Activated T-cell treated with anti-CD3 and anti-CD28 coated beads, Interleukin-2, amount 50 U/mL, for 4 hours (primary cell): Measurements from ENCODE around the gene G3BP2. TPM values are rescaled to one million over a fixed set of nuclear protein-coding genes. Genes with fewer than 3 reads are reported as not detected.
"Not testable (repeated sequence)": the region's sequence is repeated elsewhere in the genome, so short reads cannot be mapped to it uniquely, and the experiment has no call there.

Experiments
- ATAC-seq, 2 donors: fragments of 200-7000 bp; cut with Tn5 transposase; one replicate each; pipeline ENCODE4 v1.10.0; 2021
- DNase-seq: peaks from one replicate; pipeline ENCODE4 v3.0.0-alpha.2; 2020
- H3K27me3 Mint-ChIP-seq: one replicate; pipeline ENCODE4 v1.8.0; 2021; ENCODE audit warnings: low read depth, mixed read lengths
- H3K36me3 Mint-ChIP-seq: one replicate; pipeline ENCODE4 v1.8.0; 2022; ENCODE audit warnings: mixed read lengths; ENCODE audit not compliant: insufficient read depth
- H3K4me1 Mint-ChIP-seq: one replicate; pipeline ENCODE4 v1.8.0; 2021; ENCODE audit warnings: low read depth, mixed read lengths
- H3K4me3 Mint-ChIP-seq: one replicate; pipeline ENCODE4 v1.8.0; 2021; ENCODE audit warnings: mild to moderate bottlenecking, moderate library complexity, mixed read lengths
- H3K9me3 Mint-ChIP-seq: one replicate; pipeline ENCODE4 v1.8.0; 2021; ENCODE audit warnings: mixed read lengths
- total RNA-seq, 3 donors: library from RNA; stranded (reverse); gene quantifications; one replicate each; pipeline ENCODE4 v1.2.1, GENCODE V29; 2021

G3BP2 gene
- total RNA-seq: 100 to 1,000 TPM; 177 to 196 (median 189) TPM

DNA sequence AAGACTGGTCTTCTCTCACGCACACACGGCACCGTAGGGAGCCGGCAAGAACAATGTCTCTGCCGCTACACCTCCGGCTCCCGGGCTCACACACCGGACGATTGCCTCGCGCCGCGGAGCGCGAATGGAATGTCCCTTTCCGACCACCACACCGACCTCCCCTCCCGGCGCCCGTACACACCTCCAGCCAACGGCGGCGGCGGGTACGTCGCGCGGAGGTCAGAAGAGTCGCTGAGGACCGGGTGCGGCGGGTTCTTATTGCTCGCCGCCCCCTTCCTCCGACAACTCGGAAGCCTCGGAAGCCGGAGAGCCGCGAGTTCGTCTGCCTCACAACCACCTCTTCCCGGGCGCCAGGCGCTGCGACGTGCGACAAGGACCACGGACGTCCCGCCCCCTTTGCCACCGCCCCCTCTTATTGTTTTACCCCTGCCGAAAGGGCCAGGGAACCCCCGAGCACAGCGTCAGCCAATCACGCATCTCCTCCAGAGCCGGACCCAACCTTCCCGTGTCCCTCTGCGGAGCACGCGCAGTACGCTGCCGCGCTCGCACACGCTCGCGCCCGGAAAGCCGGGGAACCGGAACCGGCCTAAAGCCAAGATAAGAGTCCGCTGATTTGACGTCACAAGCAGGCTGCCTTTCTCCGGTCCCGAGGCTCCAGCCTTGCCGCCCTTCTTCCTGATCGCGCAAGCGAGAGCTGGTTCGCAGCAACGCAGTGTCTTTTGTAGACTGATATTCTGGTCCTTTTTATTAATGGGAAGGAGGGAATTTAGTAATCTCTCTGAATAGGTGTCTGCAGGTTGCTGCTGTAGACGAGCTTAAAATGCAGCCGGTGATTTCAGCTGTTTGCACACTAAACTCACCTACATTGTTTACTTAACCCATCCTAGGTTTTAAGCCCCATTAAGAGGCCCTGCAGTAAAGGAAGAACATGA lies at the start of gene G3BP2:
Gene G3BP2 (minus strand): TSS at position 385 of the 932 bp plus-strand sequence. CDS start 11,386 bp downstream, outside the sequence.
- peaks cover 43% of the 10 kb centered on the region for H3K4me1 Mint-ChIP-seq
- peak within 1 kb of the TSS; percentile 100 for H3K4me3 Mint-ChIP-seq
- peak; percentile 96 for DNase-seq
- H3K36me3 Mint-ChIP-seq: peaks cover 2% of the 10 kb centered on the region
- no peaks in the 10 kb centered on the region for H3K27me3 Mint-ChIP-seq
- peak; percentile 91 to 93 for ATAC-seq
- H3K9me3 Mint-ChIP-seq: no peaks in the 10 kb centered on the region

DNA sequence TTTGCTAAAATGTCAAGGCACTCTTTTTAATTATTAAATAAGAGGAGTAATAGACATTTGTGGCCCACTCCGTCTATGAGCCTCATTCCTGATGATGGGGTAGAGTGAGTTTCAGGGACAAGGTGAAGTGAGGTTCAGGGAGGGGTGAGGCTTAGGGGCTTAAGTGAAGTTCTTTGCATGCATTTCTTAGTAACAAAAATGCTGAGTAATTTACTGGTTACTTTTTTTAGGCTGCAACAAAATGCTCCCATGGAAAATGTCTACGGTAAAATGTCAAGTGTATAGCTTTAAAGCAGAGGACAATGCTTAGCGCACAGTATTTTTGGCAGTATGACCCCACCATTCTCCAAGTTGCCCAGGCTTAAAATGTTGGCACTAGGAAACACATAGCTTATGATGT lies 49.2 kb upstream of the G3BP2 start:
- ATAC-seq (no peak), DNase-seq (no peak)
- H3K4me3 Mint-ChIP-seq: no peak overlapping the region
- H3K9me3 Mint-ChIP-seq: no peaks in the 10 kb centered on the region
- H3K27me3 Mint-ChIP-seq: no peaks in the 10 kb centered on the region
- peaks cover 45% of the 10 kb centered on the region for H3K4me1 Mint-ChIP-seq
- no peaks in the 10 kb centered on the region for H3K36me3 Mint-ChIP-seq

DNA sequence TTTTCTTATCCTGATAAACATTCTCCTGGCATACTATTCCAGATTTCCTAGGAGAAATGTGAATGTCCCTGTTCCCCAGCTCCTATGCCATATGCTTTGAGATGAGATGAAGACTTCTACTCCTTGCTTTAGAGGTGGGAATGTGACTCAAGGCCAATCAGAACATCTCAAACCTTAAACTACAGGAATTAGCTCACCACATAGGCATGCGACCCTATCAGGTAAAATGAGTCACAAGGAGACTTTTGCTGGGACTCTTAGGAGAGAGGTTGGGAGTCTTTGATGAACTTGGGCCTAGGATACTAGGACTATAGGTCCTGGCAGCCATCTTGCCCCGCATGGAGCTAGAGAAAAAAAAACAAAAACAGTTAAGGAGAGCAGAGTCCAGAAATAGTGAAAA lies 45.3 kb upstream of the G3BP2 start:
- Mint-ChIP-seq H3K4me3 (no peak overlapping the region), H3K4me1 (peaks cover 18% of the 10 kb centered on the region), H3K27me3 (no peaks in the 10 kb centered on the region), H3K9me3 (no peaks in the 10 kb centered on the region), H3K36me3 (peaks cover 2% of the 10 kb centered on the region)
- DNase-seq: no peak
- no peak for ATAC-seq

DNA sequence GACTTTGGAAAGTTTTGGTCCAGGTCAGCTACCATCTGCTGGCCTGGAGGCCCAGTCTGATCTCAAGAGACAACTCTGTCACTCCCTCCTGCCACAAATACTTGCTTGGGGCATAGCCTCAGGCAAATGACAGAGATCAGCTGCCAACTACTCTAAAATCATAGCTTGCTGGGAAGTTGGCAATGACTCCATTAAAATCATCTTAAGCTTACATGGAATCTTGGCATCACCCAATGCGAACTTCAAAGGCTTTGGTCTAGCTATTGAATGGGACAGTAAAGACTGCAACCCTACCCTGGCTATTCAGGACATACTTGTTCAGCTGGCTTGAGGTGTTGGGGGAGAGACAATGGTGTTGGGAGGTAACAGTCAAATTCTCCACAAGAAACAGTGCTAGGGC lies 44.2 kb upstream of the G3BP2 start:
- H3K9me3 Mint-ChIP-seq: no peaks in the 10 kb centered on the region
- H3K4me1 Mint-ChIP-seq: peaks cover 9% of the 10 kb centered on the region
- no peak overlapping the region for H3K4me3 Mint-ChIP-seq
- peaks cover 2% of the 10 kb centered on the region for H3K36me3 Mint-ChIP-seq
- no peak for ATAC-seq
- no peaks in the 10 kb centered on the region for H3K27me3 Mint-ChIP-seq
- no peak for DNase-seq

DNA sequence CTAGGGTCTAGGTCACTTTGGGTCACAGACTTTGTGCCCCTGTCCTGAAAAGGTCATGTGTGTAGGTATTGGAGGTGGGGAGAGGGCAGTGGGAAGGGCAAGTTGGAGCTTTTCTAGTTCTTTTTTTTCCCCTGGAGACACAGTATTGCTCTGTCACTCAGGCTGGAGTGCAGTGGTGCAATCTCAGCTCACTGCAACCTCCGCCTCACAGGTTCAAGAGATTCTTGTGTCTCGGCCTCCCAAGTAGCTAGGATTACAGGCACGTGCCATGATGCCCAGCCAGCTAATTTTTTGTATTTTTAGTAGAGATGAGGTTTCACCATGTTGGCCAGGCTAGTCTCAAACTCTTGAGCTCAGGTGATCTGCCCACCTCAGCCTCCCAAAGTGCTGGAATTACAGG lies 42.8 kb upstream of the G3BP2 start:
- not testable (repeated sequence) for H3K27me3 Mint-ChIP-seq, DNase-seq, H3K36me3 Mint-ChIP-seq, ATAC-seq, H3K9me3 Mint-ChIP-seq, H3K4me1 Mint-ChIP-seq, H3K4me3 Mint-ChIP-seq

DNA sequence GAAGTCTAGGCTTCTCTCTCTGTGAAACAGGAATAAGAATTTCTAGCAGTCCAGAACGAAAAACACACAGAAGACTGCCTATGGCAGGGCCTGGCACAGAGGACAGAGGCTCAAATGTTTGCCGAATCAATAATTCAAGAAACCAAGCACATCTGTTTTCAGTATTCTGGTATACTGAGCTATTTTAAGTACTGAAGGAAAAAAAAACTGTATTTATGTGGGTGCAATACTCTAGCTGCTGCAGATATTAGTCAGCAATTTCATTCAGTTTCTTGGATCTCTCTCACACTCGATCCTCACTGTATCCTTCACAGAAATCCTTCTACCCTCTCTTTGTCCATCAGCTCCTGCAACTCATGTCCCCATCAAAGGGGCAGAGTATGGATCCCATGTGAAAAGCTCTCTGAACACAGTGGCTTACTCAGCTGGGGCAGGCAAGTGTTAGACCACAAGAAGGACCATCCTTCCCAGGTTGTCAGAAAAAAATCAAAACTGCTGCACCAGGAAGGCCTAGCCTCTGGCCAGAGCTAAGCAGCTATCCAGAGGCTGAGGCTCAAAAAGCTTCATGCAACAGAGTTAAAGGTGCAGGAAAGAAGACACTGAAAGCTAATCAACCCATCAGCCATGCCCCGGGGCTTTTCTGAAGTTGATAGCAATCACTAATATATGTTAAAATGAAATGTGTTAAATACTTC lies 42.0 kb upstream of the G3BP2 start:
- peaks cover 2% of the 10 kb centered on the region for H3K36me3 Mint-ChIP-seq
- no peak overlapping the region for H3K4me3 Mint-ChIP-seq
- H3K27me3 Mint-ChIP-seq: no peaks in the 10 kb centered on the region
- ATAC-seq (no peak), DNase-seq (no peak)
- no peaks in the 10 kb centered on the region for H3K9me3 Mint-ChIP-seq
- no peaks in the 10 kb centered on the region for H3K4me1 Mint-ChIP-seq

DNA sequence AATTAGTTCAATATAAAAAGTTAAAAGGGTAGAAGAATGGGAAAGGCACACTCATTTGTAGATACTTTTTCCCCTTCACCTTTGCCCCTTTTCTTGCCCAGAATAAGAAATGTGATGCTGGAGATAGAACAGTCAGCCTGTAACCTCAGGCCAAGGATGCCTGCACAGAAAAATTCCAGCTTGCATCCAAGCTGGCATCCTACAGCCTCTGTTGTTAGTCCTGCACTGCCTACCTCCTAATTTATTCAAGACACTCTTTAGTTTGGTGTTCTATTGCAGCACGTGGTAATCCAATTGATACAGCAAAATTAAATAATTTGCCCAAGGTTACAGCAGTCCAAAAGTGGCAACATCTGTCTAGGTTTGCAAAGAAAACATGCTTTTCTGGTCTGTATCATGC lies 41.5 kb upstream of the G3BP2 start:
- Mint-ChIP-seq H3K36me3 (peaks cover 2% of the 10 kb centered on the region), H3K4me3 (no peak overlapping the region), H3K9me3 (no peaks in the 10 kb centered on the region), H3K4me1 (no peaks in the 10 kb centered on the region), H3K27me3 (no peaks in the 10 kb centered on the region)
- ATAC-seq (no peak), DNase-seq (no peak)

DNA sequence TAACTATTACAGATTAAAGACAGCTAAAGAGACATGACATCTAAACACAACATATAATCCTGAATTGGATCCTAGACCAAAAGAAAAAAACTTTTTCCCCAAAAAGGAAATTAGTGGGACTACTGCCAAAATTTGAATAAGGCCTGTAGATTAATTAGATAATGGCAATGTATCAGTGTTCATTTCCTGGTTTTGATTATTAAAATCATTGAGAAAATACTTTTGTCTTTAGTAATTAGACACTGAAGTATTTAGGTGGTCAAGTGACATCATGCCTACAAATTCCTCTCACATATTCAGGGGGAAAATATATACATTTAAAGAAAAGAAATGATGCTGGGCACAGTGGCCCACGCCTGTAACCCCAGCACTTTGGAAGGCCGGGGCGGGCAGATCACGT lies 40.8 kb upstream of the G3BP2 start:
- Mint-ChIP-seq H3K4me3 (no peak overlapping the region), H3K4me1 (no peaks in the 10 kb centered on the region), H3K27me3 (no peaks in the 10 kb centered on the region), H3K9me3 (no peaks in the 10 kb centered on the region), H3K36me3 (peaks cover 2% of the 10 kb centered on the region)
- ATAC-seq: no peak
- DNase-seq: no peak

DNA sequence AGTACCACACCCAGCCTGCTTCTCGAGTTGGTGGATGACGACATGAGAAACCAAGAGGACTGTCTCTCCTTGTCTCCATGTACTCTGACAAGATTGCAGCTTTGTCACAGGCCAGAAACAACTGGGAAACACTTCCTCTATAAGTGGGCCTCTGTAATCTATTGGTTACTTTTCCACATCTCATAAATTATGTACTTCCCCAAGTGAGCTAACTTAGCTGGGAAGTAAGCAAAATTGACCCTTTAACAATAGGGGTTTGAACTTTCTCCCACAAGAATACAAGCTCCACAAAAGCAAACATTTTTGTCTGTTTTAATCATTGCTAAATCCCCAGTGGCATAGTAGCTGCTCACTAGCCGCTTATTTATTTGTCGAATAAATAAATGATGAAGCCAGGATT lies 37.0 kb upstream of the G3BP2 start:
- DNase-seq (no peak), ATAC-seq (no peak)
- H3K36me3 Mint-ChIP-seq: no peaks in the 10 kb centered on the region
- no peak overlapping the region for H3K4me3 Mint-ChIP-seq
- H3K4me1 Mint-ChIP-seq: peaks cover 5% of the 10 kb centered on the region
- H3K9me3 Mint-ChIP-seq: no peaks in the 10 kb centered on the region
- no peaks in the 10 kb centered on the region for H3K27me3 Mint-ChIP-seq

DNA sequence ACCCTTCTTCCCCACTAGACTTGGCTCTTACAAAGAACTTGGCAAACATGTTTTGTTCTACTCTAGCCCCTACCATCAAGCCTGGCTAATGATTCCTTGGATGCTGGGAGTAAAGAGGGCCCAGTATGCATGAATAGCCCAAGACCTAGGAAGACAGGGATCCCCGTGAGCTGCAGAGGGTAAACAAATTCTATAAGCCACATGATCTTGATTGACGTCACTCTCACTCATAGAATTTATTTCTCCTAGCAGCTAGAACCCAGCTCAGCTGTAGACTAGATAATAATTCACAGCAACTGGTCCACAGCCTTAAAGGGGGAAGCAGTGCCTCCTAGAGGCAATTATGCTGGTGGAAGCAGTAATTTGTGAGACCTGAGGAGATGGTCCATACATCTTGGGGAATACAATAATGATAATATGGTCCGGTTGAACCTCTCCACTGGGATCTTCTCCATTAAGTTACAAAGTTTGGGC lies 35.0 kb upstream of the G3BP2 start:
- DNase-seq (peak; percentile 13), ATAC-seq (peak; percentile 51 to 78)
- peaks cover 5% of the 10 kb centered on the region for H3K4me1 Mint-ChIP-seq
- H3K36me3 Mint-ChIP-seq: no peaks in the 10 kb centered on the region
- H3K9me3 Mint-ChIP-seq: no peaks in the 10 kb centered on the region
- H3K4me3 Mint-ChIP-seq: no peak overlapping the region
- no peaks in the 10 kb centered on the region for H3K27me3 Mint-ChIP-seq

DNA sequence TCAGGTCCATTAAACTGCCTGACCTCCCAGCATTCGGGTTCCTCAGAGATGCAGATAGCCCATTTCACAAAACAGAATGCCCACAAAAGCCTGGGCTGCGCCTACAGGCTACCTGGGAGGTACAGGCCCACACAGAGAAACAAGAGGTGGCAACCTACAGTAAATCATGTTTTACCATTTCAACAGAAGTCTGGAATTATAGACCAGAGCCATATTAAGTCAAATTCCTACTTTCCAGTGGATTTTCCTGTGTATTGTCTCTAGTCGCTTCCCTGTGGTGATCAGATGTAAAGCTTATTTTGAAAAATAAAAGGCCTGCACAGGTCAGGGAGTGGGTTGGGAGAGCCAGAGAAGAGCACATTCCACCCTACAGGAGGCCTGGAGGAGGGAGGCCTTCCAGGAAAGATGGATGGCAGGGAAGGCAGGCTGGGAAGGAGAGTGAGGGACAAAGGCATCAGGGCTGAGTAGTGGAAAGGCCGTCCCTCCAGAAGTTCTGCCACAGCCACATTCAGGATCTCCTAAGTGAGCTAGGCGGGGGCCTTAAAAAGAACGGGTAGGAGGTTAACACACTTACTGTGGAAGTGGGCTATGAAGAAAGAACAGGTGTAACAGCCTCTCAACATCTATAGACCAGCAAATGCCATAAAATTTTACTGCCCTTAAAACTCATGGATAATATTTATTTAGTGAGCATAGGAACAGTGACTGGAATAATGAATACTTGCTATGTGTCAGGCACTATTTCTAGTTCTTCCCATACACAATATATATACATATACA lies 32.2 kb upstream of the G3BP2 start:
- ATAC-seq (no peak), DNase-seq (no peak)
- Mint-ChIP-seq H3K36me3 (no peaks in the 10 kb centered on the region), H3K27me3 (no peaks in the 10 kb centered on the region), H3K4me1 (peaks cover 5% of the 10 kb centered on the region), H3K4me3 (no peak overlapping the region), H3K9me3 (no peaks in the 10 kb centered on the region)

DNA sequence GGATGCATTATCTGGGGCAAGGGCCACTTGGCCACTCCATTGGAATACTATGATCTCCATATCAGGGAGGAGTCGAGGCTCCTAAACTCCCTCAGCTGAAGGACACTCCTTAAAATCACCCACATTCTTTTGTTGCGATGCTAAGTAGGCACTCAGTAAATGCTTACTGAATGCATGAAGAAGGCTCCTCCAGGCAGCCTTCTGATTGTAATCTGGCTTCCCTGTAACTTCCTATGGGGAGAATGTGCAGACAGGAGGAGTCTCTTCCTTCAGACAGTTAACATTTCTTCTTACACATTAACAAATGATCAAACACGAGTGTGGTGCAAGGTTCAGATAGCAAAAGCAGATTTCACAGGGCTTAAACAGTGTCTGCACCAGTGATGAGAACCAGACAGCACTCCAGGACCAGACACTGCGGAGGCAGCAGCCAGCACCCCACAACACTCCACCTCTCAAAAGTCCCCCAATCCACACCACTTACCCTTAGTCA lies 29.8 kb upstream of the G3BP2 start:
- Mint-ChIP-seq H3K4me1 (peaks cover 16% of the 10 kb centered on the region), H3K4me3 (no peak overlapping the region), H3K27me3 (no peaks in the 10 kb centered on the region), H3K9me3 (no peaks in the 10 kb centered on the region), H3K36me3 (no peaks in the 10 kb centered on the region)
- no peak for ATAC-seq
- DNase-seq: no peak

DNA sequence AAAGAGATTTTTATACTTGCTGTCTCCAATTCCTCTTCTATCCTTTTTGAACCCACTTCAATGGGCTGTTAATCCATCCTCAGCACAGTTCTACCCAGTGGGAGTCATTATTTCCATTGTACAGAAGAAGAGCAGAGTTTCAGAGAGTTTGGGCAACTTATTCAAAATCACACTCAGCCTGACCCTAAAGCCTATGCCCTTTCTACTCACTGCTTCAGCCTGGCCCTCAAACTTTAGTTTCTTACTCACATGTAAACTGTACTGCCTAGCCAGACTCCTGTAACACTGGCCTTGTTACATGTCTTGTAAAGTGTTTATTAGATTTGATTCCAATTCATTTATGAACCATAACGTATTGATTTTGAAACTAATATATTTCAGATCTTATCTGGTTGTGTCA lies 26.1 kb upstream of the G3BP2 start:
- Mint-ChIP-seq H3K36me3 (no peaks in the 10 kb centered on the region), H3K9me3 (no peaks in the 10 kb centered on the region), H3K4me3 (no peak overlapping the region), H3K4me1 (peaks cover 35% of the 10 kb centered on the region), H3K27me3 (no peaks in the 10 kb centered on the region)
- no peak for DNase-seq
- peak; percentile 29 to 51 for ATAC-seq

DNA sequence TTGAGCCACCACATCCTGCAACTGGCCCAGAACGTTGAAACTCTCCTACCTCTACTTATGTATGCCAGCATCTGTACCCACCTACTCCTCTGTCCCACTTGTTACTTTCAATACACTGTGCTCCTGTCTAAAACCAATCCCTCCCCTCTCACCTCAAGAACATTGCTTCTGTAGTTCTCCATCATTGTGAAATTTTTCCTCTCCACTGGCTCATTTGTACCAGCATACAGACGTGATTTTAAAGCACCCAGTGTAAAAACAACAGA lies 25.7 kb upstream of the G3BP2 start:
- H3K4me3 Mint-ChIP-seq: no peak overlapping the region
- no peaks in the 10 kb centered on the region for H3K27me3 Mint-ChIP-seq
- peaks cover 3% of the 10 kb centered on the region for H3K36me3 Mint-ChIP-seq
- no peaks in the 10 kb centered on the region for H3K9me3 Mint-ChIP-seq
- DNase-seq: no peak
- peak; percentile 59 to 62 for ATAC-seq
- H3K4me1 Mint-ChIP-seq: peaks cover 35% of the 10 kb centered on the region
